Stimulated activated CD4-positive, alpha-beta T cell treated with anti-CD3 and anti-CD28 coated beads, Interleukin-1b, Interleukin-23, amount 100 ng/mL, for 24 hours (primary cell): ENCODE measurements around the gene RASA2.
A peak's percentile ranks its signal among the peaks of the same experiment; 100 is the strongest.
"Not testable (repeated sequence)": the region's sequence is repeated elsewhere in the genome, so short reads cannot be mapped to it uniquely, and the experiment has no call there.

Experiments used
- DNase-seq, 4 experiments: peaks; one replicate each; pipeline ENCODE4 v3.0.0-alpha.2; 2020; ENCODE audit warnings: low read depth in 4 of 4, low spot score in 1 of 4

RASA2 gene

GRCh38 chr3:141493184-141493583, 6.4 kb downstream of the RASA2 start:
- DNase-seq: no peak

GRCh38 chr3:141497589-141497988, 10.8 kb downstream of the RASA2 start:
- DNase-seq: not testable (repeated sequence)

GRCh38 chr3:141498598-141499223, 11.9 kb downstream of the RASA2 start:
- peak; percentile 49 to 71 (median 62) for DNase-seq

- DNase-seq: no peak
Observed at GRCh38 chr3:141499284-141499683, 12.5 kb downstream of the RASA2 start.

GRCh38 chr3:141499965-141500364, 13.1 kb downstream of the RASA2 start:
- DNase-seq: no peak

GRCh38 chr3:141500397-141500796, 13.6 kb downstream of the RASA2 start:
- DNase-seq: no peak

- DNase-seq: no peak
Observed at GRCh38 chr3:141505166-141505565, 18.3 kb downstream of the RASA2 start.

GRCh38 chr3:141506071-141506470, 19.2 kb downstream of the RASA2 start:
- DNase-seq: no peak

GRCh38 chr3:141507392-141508066, 20.7 kb downstream of the RASA2 start:
- no peak for DNase-seq

- DNase-seq: no peak
Observed at GRCh38 chr3:141508067-141508436, 21.2 kb downstream of the RASA2 start.

- DNase-seq: no peak
Observed at GRCh38 chr3:141511361-141511760, 24.5 kb downstream of the RASA2 start.

GRCh38 chr3:141514382-141514781, 27.6 kb downstream of the RASA2 start:
- no peak for DNase-seq

- DNase-seq: no peak
Observed at GRCh38 chr3:141519587-141519986, 32.8 kb downstream of the RASA2 start.

GRCh38 chr3:141521781-141522180, 35.0 kb downstream of the RASA2 start:
- DNase-seq: no peak

- no peak for DNase-seq
Observed at GRCh38 chr3:141523615-141524375, 37.0 kb downstream of the RASA2 start.

- DNase-seq: no peak
Observed at GRCh38 chr3:141524988-141525387, 38.2 kb downstream of the RASA2 start.

- no peak for DNase-seq
Observed at GRCh38 chr3:141525814-141526213, 39.0 kb downstream of the RASA2 start.

GRCh38 chr3:141526709-141527108, 39.9 kb downstream of the RASA2 start:
- no peak for DNase-seq

- DNase-seq: no peak
Observed at GRCh38 chr3:141528800-141529199, 42.0 kb downstream of the RASA2 start.

- DNase-seq: no peak
Observed at GRCh38 chr3:141529256-141529655, 42.4 kb downstream of the RASA2 start.

GRCh38 chr3:141529717-141530414, 43.0 kb downstream of the RASA2 start:
- DNase-seq: no peak

GRCh38 chr3:141530415-141530768, 43.6 kb downstream of the RASA2 start:
- no peak for DNase-seq
